NCI-H510A treated with DMSO at 0.1 percent for 48 hours (cell line): ENCODE results near the gene LEKR1.
"Not testable (repeated sequence)": the region's sequence is repeated elsewhere in the genome, so short reads cannot be mapped to it uniquely, and the experiment has no call there.

Experiments
- DNase-seq: peaks from one replicate; lab custom pipeline; 2025; lab: John Stamatoyannopoulos, UW

Gene LEKR1

DNA sequence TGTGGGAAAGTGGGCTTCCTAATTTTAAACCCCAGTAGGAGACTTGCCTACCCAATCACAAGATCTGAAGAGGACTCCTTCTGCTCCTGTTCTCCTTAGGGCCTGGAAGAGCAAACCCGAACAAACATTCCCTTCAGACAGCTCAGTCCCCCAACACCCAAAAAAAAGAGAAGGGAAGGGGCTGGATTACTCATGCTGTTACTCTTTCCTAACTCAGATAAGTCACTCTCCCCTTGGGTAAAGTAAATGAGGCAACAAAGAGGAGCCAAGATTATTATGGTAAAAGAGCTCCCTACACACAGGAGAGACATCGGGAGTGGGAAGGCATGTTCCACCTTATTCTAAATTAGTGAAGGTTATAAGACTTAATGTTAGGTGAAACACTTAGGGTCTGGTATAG, 18.1 kb upstream of the LEKR1 start:
- no peak for DNase-seq

DNA sequence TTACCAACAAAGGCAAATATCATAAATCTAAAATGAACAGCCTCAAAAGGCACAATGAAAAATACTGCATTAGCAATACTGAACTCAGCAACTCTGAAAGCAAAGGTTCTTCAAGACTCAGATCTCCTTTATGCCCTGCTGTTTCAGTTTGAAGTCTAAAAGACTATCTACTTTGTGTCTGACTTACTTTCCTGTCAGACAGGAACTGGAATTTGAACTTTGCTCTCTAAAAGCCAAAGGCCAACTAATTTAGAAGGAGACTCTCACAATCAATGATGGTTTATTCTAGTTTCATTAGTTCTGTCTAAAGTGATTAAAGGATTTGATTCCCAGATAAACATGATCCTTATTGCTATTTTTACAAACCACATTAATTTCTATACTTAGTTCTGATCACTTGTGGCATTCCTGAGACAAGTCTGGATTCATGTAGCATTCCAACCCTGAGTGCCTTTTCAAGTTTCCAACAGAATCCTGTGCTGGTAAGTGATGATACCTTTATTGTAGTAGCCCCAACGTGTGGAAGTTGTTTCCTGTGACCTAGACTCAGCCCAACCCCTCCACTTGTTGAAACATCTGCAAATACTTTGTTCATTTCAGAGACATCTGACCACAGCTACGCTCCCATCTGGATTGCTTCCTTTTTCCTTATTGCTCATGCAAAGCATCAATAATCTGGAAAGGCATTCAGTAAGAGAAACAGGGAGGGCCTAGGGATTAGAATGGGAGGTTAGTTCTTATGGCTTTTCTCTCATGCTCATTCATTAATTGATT, 14.9 kb upstream of the LEKR1 start:
- no peak for DNase-seq

DNA sequence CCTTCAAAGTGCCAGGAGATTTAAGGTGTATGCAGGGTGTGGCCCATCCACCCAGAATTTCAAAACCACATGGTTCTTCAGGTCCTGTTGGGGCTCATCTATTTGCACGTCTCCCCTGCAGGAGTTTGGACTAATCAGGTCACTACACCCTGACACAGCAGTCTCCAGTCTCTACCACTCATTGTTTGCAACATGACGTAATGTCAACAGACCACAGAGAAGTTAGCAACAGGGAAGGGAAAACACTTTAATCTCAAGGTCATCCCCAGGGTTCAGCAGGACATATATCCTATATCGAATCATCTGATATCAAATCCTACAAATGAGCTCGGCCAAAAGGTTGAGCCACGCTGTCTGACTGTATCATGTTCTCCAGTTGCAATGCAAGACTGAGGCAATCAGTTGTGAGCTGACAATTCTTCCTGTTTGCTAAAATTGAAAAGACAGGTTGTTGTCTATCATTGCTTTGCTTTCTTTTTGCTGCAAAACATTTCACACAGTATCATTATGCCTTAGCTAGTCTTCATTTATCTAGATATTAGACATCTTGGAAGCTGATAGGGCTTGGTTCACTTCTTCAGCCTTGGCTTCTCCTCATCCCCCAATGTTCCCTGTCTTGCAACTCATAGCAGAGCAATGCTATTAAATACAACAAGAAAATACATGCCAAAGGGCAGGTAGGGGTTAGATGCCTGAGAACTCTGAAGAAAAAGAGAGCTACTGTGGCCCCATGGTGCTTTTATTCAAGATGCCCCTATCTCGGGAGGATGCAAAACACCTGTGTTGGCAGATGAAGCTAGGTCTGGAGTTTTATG, 13.4 kb upstream of the LEKR1 start:
- DNase-seq, result peak; percentile 66

GRCh38 chr3:156814295-156814694, 11.9 kb upstream of the LEKR1 start:
- DNase-seq, result no peak

DNA sequence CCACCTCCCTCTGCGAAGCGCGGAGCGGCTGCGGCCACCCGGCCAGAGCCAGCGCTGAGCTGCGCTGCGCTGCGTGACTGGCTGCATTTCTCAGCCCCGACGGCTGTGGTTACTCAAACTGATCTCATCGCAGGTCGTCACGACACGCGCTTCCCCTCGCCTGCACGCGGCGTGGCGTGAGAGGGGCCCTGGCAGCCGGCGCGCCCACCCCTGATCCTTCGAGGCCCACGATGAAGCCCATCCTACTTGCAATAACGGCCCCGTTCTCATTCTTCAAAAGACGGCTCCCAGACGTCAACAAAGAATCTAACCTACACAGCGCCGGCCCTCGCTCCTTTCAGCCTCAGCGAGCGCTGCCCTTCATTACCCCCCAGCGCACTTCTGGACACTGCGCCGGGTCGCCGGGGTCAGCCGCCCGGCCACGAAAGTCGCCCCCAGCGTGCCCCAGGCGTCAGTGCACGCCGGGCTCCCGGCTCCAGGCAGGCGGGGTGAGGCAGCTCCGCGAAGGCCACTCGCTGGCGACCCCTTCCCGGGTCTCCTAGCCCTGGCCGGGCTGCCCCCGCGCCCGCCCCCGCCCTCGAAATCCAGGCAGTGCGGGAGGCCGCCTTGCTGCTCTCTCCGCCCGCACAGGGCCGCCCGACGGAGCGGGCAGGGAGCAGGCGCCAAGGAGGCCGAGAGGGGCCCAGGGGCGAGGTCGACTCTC, 9.9 kb upstream of the LEKR1 start:
- DNase-seq, result no peak

- peak; percentile 43 for DNase-seq
These were observed 9.1 kb upstream of the LEKR1 start for GRCh38 chr3:156816794-156817645.

- DNase-seq, result no peak
These were observed 8.4 kb upstream of the LEKR1 start for GRCh38 chr3:156817646-156818272.

DNA sequence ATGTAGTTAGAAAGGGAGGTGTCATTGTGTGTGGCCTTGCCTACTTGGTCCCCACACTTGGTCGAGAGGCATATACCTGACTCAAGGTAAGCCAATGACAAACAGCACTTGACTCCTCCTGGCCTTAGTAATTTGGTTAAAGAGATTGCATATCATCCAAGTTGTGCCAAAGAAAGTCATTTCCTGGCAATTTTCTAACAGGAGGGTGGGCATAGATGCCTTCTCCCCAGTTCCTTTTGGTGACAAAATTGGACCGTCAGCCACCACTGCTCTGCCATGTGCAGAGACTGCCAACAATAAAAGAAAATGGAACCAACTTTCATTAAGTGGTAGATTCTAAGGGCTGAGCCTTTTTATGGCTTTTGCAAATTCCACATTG, 7.9 kb upstream of the LEKR1 start:
- no peak for DNase-seq

DNA sequence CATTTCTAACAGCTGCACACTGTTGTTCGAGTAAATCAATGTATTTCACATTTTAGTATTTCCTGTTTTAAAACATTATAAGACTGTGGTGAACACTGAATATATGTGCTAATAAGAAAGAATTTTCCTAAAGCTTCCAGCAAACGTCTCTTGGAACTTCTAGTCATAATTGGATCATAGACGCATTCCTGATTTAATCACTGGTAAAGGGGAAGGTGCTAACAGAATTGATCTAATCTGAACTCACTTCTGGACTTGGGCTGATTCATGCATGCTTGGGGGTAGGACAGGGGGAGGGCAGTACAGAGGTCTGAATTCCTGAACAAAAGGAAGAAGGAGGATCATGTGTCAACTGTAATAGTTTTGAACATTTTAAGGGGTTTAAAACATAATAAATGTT, 7.3 kb upstream of the LEKR1 start:
- no peak for DNase-seq

- no peak for DNase-seq
These were observed 6.1 kb upstream of the LEKR1 start for GRCh38 chr3:156819842-156820691.

- no peak for DNase-seq
These were observed 5.5 kb upstream of the LEKR1 start for GRCh38 chr3:156820692-156821080.

DNA sequence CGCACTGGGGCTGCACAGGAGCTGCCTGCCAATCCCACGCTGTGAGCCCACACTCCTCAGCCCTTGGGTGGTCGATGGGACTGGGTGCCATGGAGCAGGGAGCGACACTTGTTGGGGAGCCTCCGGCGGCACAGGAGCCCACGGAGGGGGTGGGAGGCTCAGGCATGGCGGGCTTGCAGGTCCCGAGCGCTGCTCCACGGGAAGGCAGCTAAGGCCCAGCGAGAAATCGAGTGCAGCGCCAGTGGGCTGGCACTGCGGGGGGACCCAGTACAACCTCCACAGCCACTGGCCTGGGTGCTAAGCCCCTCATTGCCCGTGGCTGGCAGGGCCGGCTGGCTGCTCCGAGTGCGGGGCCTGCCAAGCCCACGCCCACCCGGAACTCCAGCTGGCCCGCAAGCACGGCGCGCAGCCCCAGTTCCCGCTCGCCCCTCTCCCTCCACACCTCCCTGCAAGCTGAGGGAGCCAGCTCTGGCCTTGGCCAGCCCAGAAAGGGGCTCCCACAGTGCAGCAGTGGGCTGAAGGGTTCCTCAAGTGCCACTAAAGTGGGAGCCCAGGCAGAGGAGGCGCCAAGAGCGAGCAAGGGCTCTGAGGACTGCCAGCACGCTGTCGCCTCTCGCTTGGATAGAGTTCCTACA, 3.4 kb upstream of the LEKR1 start:
- DNase-seq, result not testable (repeated sequence)

- no peak for DNase-seq
These were observed 384 bp upstream of the LEKR1 start for GRCh38 chr3:156825795-156826143.

- DNase-seq, result peak; percentile 73
These were observed 1.0 kb downstream of the LEKR1 start for GRCh38 chr3:156826896-156827882.

DNA sequence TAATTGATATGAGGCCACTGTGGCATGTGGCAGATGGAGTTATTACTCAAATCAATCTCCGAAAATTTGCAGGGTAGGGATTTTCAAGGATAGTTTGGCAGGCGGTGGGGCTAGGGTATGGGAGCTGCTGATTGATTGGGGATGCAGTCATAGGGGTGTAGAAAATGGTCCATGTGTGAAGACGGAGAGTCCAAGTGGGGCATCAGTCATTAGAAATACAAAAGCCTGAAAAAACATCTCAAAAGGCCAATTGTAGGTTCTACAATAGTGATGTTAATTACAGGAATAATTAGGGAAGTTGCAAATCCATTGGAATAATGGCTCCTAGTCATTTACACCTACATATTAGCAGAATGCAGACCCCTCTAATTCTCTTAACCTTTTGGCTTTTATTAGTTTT, 4.9 kb downstream of the LEKR1 start:
- no peak for DNase-seq

GRCh38 chr3:156834435-156834834, 8.3 kb downstream of the LEKR1 start:
- no peak for DNase-seq

- DNase-seq, result no peak
These were observed 8.9 kb downstream of the LEKR1 start for GRCh38 chr3:156834962-156835535.

GRCh38 chr3:156836701-156837100, 10.5 kb downstream of the LEKR1 start:
- DNase-seq, result no peak
